Endothelial cell of umbilical vein (primary cell): ENCODE results near the gene ZBTB40. TPM values are rescaled to one million over a fixed set of nuclear protein-coding genes. Genes with fewer than 3 reads are reported as not detected.

Experiments used
- BruUV-seq: library from RNA; stranded (reverse); fragments of 400-500 nt; replicated peaks from 2 replicates; lab custom pipeline; 2021; lab: Mats Ljungman, UMichigan
- CTCF ChIA-PET: fragments of 300-600, 350-600 bp; sonication (Branson Sonifier 250); formaldehyde crosslinking; loops from one replicate; lab custom pipeline; 2021; ENCODE audit warnings: antibody characterized with exemption, inconsistent platforms; lab: Charles Lee
- POLR2A ChIA-PET: fragments of 300-600, 350-600 bp; sonication (Branson Sonifier 250); formaldehyde crosslinking; loops from one replicate; lab custom pipeline; 2021; ENCODE audit warnings: antibody characterized with exemption, inconsistent platforms; lab: Charles Lee
- DNase-seq: peaks from one replicate; pipeline ENCODE4 v3.0.0-alpha.2; 2011; ENCODE audit warnings: low read depth, low spot score
- FAIRE-seq: peaks from 2 replicates; lab custom pipeline; 2011; peaks lifted over from hg19 to GRCh38; lab: Jason Lieb, UNC
- H2AFZ ChIP-seq: 2 replicates; pipeline ENCODE4 v1.6.0; 2012; ENCODE audit warnings: low read depth, low read length, control low read depth, inconsistent platforms
- H3K27ac ChIP-seq: 2 replicates; pipeline ENCODE4 v1.5.1; 2011; ENCODE audit warnings: low read depth, mild to moderate bottlenecking, control low read depth, low read length, moderate library complexity; ENCODE audit not compliant: insufficient read depth
- H3K27me3 ChIP-seq, 2 experiments: 2 replicates each; pipeline versions ENCODE4 v1.6.0 to v1.6.1; 2011; ENCODE audit warnings: low read length in 2 of 2, mixed read lengths in 1 of 2; ENCODE audit not compliant: control insufficient read depth in 2 of 2, insufficient read depth in 2 of 2
- H3K36me3 ChIP-seq, 2 experiments: 2 replicates in 1 of 2; 3 replicates in 1 of 2; pipeline ENCODE4 v1.5.1; 2011; ENCODE audit warnings: low read length in 2 of 2, mild to moderate bottlenecking in 1 of 2, moderate library complexity in 1 of 2; ENCODE audit not compliant: control insufficient read depth in 2 of 2, insufficient read depth in 2 of 2; ENCODE audit errors: extremely low read depth in 1 of 2
- H3K4me1 ChIP-seq: 3 replicates; pipeline ENCODE4 v1.5.1; 2011; ENCODE audit warnings: mild to moderate bottlenecking, low read length; ENCODE audit not compliant: control insufficient read depth, insufficient read depth; ENCODE audit errors: extremely low read depth
- H3K4me2 ChIP-seq: 2 replicates; pipeline ENCODE4 v1.6.1; 2011; ENCODE audit warnings: low read length, control low read depth, mixed read lengths; ENCODE audit not compliant: insufficient read depth
- H3K4me3 ChIP-seq, 3 experiments: fragments of 200-600 bp in 1 of 3; sonication (generic), shearing (Covaris generic) in 1 of 3; replicated peaks in 1 of 3; 2 replicates each; pipeline ENCODE4 v1.5.1; 2011 to 2016; ENCODE audit warnings: control low read depth in 3 of 3, low read length in 3 of 3, mild to moderate bottlenecking in 2 of 3, inconsistent platforms in 1 of 3, low read depth in 1 of 3, moderate library complexity in 1 of 3; ENCODE audit not compliant: insufficient read depth in 1 of 3
- H3K79me2 ChIP-seq: 2 replicates; pipeline ENCODE4 v1.6.0; 2012; ENCODE audit warnings: low read length, inconsistent platforms; ENCODE audit not compliant: control insufficient read depth, insufficient read depth
- H3K9ac ChIP-seq: replicated peaks from 2 replicates; pipeline ENCODE3; 2011; ENCODE audit warnings: low read length, control low read depth; ENCODE audit not compliant: insufficient read depth; ENCODE audit errors: extremely low read depth
- H3K9me1 ChIP-seq: replicated peaks from 3 replicates; pipeline ENCODE4 v1.6.0; 2011; ENCODE audit warnings: mild to moderate bottlenecking, low read length; ENCODE audit not compliant: control insufficient read depth, insufficient read depth; ENCODE audit errors: extremely low read depth
- H3K9me3 ChIP-seq: replicated peaks from 2 replicates; pipeline ENCODE4 v1.5.1; 2012; ENCODE audit warnings: low read length, inconsistent platforms; ENCODE audit not compliant: control insufficient read depth, insufficient read depth
- H4K20me1 ChIP-seq: replicated peaks from 2 replicates; pipeline ENCODE3; 2011; ENCODE audit warnings: mild to moderate bottlenecking, low read length; ENCODE audit not compliant: control insufficient read depth, insufficient read depth; ENCODE audit errors: extremely low read depth
- EZH2 ChIP-seq: IDR thresholded peaks from 2 replicates; pipeline ENCODE4 v1.6.1; 2012; ENCODE audit warnings: borderline replicate concordance, low read depth, mild to moderate bottlenecking, moderate library complexity, low read length, inconsistent platforms; ENCODE audit not compliant: severe bottlenecking
- FOS ChIP-seq: IDR thresholded peaks from 2 replicates; pipeline ENCODE4 v1.6.1; 2011; ENCODE audit warnings: mild to moderate bottlenecking, low read length, moderate library complexity, borderline replicate concordance; ENCODE audit not compliant: insufficient read depth
- GATA2 ChIP-seq: IDR thresholded peaks from 2 replicates; pipeline ENCODE4 v1.7.0; 2011; ENCODE audit warnings: low read depth, mild to moderate bottlenecking, moderate library complexity, mixed read lengths, low read length; ENCODE audit not compliant: insufficient read length, insufficient read depth
- JUN ChIP-seq: IDR thresholded peaks from 2 replicates; pipeline ENCODE4 v1.6.1; 2011; ENCODE audit warnings: borderline replicate concordance, low read depth; ENCODE audit not compliant: insufficient read length, insufficient read depth
- MYC ChIP-seq: IDR thresholded peaks from one replicate; pipeline ENCODE4 v1.6.1; 2011; ENCODE audit warnings: mild to moderate bottlenecking, low read depth, low read length
- POLR2A ChIP-seq: IDR thresholded peaks from 2 replicates; pipeline ENCODE4 v1.6.1; 2012; ENCODE audit warnings: low read depth, mild to moderate bottlenecking, control low read depth, low read length
- POLR2AphosphoS5 ChIP-seq: IDR thresholded peaks from 2 replicates; pipeline ENCODE4 v1.6.1; 2012; ENCODE audit warnings: low read depth, mild to moderate bottlenecking, control low read depth, low read length, moderate library complexity; ENCODE audit not compliant: insufficient read depth
- dilution Hi-C: fragments of 300-500 bp; cut with MboI; formaldehyde crosslinking; loops from one replicate; pipeline ENCODE4 v1.15.0; 2019; ENCODE audit warnings: low sequenced_read_pairs; ENCODE audit not compliant: extremely low pct_ligation_motif_present
- intact Hi-C: fragments of 100-400 bp; cut with micrococcal nuclease; formaldehyde crosslinking; loops from one replicate; pipeline ENCODE4 v1.10.0; 2022
- polyA plus RNA-seq, 4 experiments: library from polyadenylated mRNA; depleted of rRNA in 3 of 4; stranded (reverse) in 3 of 4; unstranded in 1 of 4; fragments of >200 nt; gene quantifications; 2 replicates each; pipeline versions ENCODE4 v1.2.1 to v1.2.3, GENCODE V29; 2011 to 2012; ENCODE audit warnings: missing spikeins in 1 of 4
- total RNA-seq: library from RNA; stranded (reverse); gene quantifications from 2 replicates; pipeline ENCODE4 v1.2.3, GENCODE V29; 2021
- TF ChIP-seq, protein P1 (sequence below), 2 donors: IDR thresholded peaks; 1 replicate in 1 of 2; 2 replicates in 1 of 2; pipeline ENCODE4 v1.5.1; 2011; ENCODE audit warnings: low read length in 2 of 2, mild to moderate bottlenecking in 2 of 2, moderate library complexity in 2 of 2, control low read depth in 1 of 2, inconsistent platforms in 1 of 2, low read depth in 1 of 2; ENCODE audit not compliant: insufficient read depth in 1 of 2; ENCODE audit errors: extremely low read depth in 1 of 2

ZBTB40 gene
- total and polyA plus RNA-seq, 2 donors (not counting 3 experiments of a cell fraction or from before 2014, with no cell fraction given): 12.3 to 21.3 TPM

DNA sequence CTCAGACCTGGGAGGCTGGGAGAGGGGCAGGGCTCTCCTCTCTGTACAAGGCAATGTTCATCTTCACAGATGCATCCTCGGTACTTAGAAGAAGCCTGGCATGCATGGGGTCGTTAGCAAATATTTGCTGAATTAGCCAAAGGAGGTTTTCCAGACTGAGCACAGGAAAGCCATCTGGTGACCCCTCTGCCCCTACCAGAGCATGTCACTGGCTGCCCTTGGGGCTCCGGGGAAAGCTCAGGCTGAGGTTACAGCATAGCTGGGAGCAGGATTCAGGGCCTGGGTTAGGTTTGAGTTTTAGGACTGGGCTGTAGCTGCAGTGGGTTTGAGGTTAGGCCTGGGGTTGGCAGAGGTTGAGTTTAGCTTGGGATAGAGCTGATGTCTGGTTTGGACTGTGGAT, 43.4 kb upstream of the ZBTB40 start:
- ChIA-PET CTCF (interaction anchor here (0.9 to 1.3 kb wide), 4 partner anchors 8 to 298 kb away, joined by 3 read pairs; no protein-coding TSS in a partner anchor), POLR2A (no interaction called here)
- no peak overlapping the region for H3K9ac ChIP-seq
- H3K27ac ChIP-seq: no peak overlapping the region
- H3K9me1 ChIP-seq: no peaks in the 10 kb centered on the region
- H3K4me1 ChIP-seq: peaks cover 11% of the 10 kb centered on the region
- peaks cover 3 to 9% of the 10 kb centered on the region in 2 experiments for H3K27me3 ChIP-seq
- no peak overlapping the region for H2AFZ ChIP-seq
- no TSS peak for BruUV-seq
- H4K20me1 ChIP-seq: no peaks in the 10 kb centered on the region
- no peak overlapping the region for H3K4me2 ChIP-seq
- no peak for DNase-seq
- no peaks in the 10 kb centered on the region for H3K36me3 ChIP-seq
- no peak overlapping the region for H3K4me3 ChIP-seq
- intact Hi-C loops: no loop called here
- H3K9me3 ChIP-seq: no peaks in the 10 kb centered on the region
- TF ChIP-seq JUN (no peak), EZH2 (no peak), POLR2AphosphoS5 (no peak)
- TF ChIP-seq, protein P1, sequence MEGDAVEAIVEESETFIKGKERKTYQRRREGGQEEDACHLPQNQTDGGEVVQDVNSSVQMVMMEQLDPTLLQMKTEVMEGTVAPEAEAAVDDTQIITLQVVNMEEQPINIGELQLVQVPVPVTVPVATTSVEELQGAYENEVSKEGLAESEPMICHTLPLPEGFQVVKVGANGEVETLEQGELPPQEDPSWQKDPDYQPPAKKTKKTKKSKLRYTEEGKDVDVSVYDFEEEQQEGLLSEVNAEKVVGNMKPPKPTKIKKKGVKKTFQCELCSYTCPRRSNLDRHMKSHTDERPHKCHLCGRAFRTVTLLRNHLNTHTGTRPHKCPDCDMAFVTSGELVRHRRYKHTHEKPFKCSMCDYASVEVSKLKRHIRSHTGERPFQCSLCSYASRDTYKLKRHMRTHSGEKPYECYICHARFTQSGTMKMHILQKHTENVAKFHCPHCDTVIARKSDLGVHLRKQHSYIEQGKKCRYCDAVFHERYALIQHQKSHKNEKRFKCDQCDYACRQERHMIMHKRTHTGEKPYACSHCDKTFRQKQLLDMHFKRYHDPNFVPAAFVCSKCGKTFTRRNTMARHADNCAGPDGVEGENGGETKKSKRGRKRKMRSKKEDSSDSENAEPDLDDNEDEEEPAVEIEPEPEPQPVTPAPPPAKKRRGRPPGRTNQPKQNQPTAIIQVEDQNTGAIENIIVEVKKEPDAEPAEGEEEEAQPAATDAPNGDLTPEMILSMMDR (IDR thresholded peaks at IDR 0.05; ENCODE audit: extremely low read depth in 1 of 2, insufficient read depth in 1 of 2, low read depth in 1 of 2, low read length in 2 of 2): no peak
- no peak for FAIRE-seq
- dilution Hi-C loops: no loop called here
- H3K79me2 ChIP-seq: no peaks in the 10 kb centered on the region

DNA sequence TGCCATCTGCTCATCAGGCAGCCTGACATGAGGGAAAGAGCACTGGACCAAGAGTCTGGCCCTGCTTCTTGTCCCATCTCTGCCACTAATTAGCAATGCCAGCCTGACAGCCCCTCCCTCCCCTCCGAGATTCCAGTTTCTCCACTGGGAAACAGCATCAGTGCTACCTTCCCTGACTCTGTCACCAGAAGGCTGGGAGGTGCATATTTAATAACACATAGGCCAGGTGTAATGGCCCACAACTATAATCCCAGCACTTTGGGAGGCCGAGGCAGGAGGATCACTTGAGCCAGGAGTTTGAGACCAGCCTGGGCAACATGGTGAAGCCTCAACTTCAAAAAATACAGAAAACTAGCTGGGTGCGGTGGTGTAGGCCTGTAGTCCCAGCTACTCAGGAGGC, 41.2 kb upstream of the ZBTB40 start:
- H3K9ac ChIP-seq: no peak overlapping the region
- CTCF ChIA-PET: no interaction called here
- H3K9me3 ChIP-seq: no peaks in the 10 kb centered on the region
- no peak overlapping the region for H3K4me2 ChIP-seq
- no TSS peak for BruUV-seq
- POLR2A ChIA-PET: no interaction called here
- dilution Hi-C loops (no loop called here), intact Hi-C loops (no loop called here)
- no peaks in the 10 kb centered on the region for H3K36me3 ChIP-seq
- no peaks in the 10 kb centered on the region for H3K9me1 ChIP-seq
- no peak overlapping the region for H3K27ac ChIP-seq
- no peak overlapping the region for H2AFZ ChIP-seq
- H3K79me2 ChIP-seq: no peaks in the 10 kb centered on the region
- H3K4me1 ChIP-seq: peaks cover 24% of the 10 kb centered on the region
- H4K20me1 ChIP-seq: no peaks in the 10 kb centered on the region
- DNase-seq: no peak
- TF ChIP-seq GATA2 (no peak), FOS (no peak), POLR2AphosphoS5 (no peak), MYC (no peak), POLR2A (no peak), JUN (no peak)
- TF ChIP-seq, protein P1 (IDR thresholded peaks at IDR 0.05; ENCODE audit: extremely low read depth in 1 of 2, insufficient read depth in 1 of 2, low read depth in 1 of 2, low read length in 2 of 2): no peak
- H3K27me3 ChIP-seq: no peaks in the 10 kb centered on the region
- no peak for FAIRE-seq
- no peak overlapping the region for H3K4me3 ChIP-seq
